IMR-90 (cell line): ENCODE data around the gene THY1. TPM values are rescaled to one million over a fixed set of nuclear protein-coding genes. Genes with fewer than 3 reads are reported as not detected.
A peak's percentile ranks its signal among the peaks of the same experiment; 100 is the strongest.

Experiments used
- ATAC-seq: fragments of 200-7000 bp; cut with Tn5 transposase; 2 replicates; pipeline ENCODE4 v1.9.1; 2020; ENCODE audit warnings: low read depth, mild to moderate bottlenecking, moderate library complexity
- BruUV-seq: library from RNA; stranded (reverse); fragments of 400-500 nt; replicated peaks from 2 replicates; lab custom pipeline; 2021; lab: Mats Ljungman, UMichigan
- CTCF ChIA-PET: fragments of 300-600 bp; formaldehyde crosslinking; extraction: SDS; loops from one replicate; lab custom pipeline; 2021; ENCODE audit warnings: antibody characterized with exemption; lab: Yijun Ruan, JAX
- POLR2A ChIA-PET: fragments of 300-600 bp; sonication (Branson Sonifier 250); formaldehyde crosslinking; loops from one replicate; lab custom pipeline; 2022; ENCODE audit warnings: antibody characterized with exemption; ENCODE audit not compliant: unreplicated experiment; lab: Charles Lee
- DNase-seq: peaks from one replicate; pipeline ENCODE4 v3.0.0; 2013
- H2AFZ ChIP-seq: replicated peaks from 2 replicates; pipeline ENCODE3; 2013; ENCODE audit warnings: low read length, mild to moderate bottlenecking; ENCODE audit not compliant: poor library complexity
- H2AK5ac ChIP-seq: 2 replicates; pipeline ENCODE4 v1.6.1; 2013; ENCODE audit warnings: low read depth, low read length, inconsistent platforms
- H2AK9ac ChIP-seq: replicated peaks from 2 replicates; pipeline ENCODE3; 2013; ENCODE audit warnings: mild to moderate bottlenecking, low read depth, low read length, moderate library complexity; ENCODE audit not compliant: poor library complexity
- H2BK120ac ChIP-seq: 2 replicates; pipeline ENCODE4 v1.6.1; 2013; ENCODE audit warnings: low read depth, low read length, inconsistent platforms
- H2BK15ac ChIP-seq: 3 replicates; pipeline ENCODE4 v1.6.1; 2013; ENCODE audit warnings: low read depth, low read length, inconsistent platforms
- H2BK20ac ChIP-seq: 2 replicates; pipeline ENCODE4 v1.6.1; 2013; ENCODE audit warnings: low read depth, mild to moderate bottlenecking, inconsistent platforms, low read length, moderate library complexity
- H2BK5ac ChIP-seq: 2 replicates; pipeline ENCODE4 v1.6.1; 2013; ENCODE audit warnings: mild to moderate bottlenecking, low read depth, low read length, inconsistent platforms; ENCODE audit not compliant: poor library complexity, severe bottlenecking
- H3K14ac ChIP-seq: replicated peaks from 2 replicates; pipeline ENCODE4 v1.6.1; 2013; ENCODE audit warnings: low read depth, low read length, inconsistent platforms
- H3K18ac ChIP-seq: 2 replicates; pipeline ENCODE4 v1.6.1; 2013; ENCODE audit warnings: low read depth, low read length, control low read depth
- H3K23ac ChIP-seq: 2 replicates; pipeline ENCODE4 v1.6.1; 2013; ENCODE audit warnings: low read depth, low read length, inconsistent platforms
- H3K27ac ChIP-seq: 2 replicates; pipeline ENCODE4 v1.5.1; 2013; ENCODE audit warnings: mild to moderate bottlenecking, control low read depth, low read length; ENCODE audit not compliant: insufficient read depth
- H3K27me3 ChIP-seq: 2 replicates; pipeline ENCODE4 v1.6.1; 2013; ENCODE audit warnings: low read length; ENCODE audit not compliant: control insufficient read depth, insufficient read depth
- H3K36me3 ChIP-seq: 2 replicates; pipeline ENCODE4 v1.6.1; 2013; ENCODE audit warnings: low read length, mixed read lengths; ENCODE audit not compliant: control insufficient read depth, insufficient read depth
- H3K4ac ChIP-seq: 2 replicates; pipeline ENCODE4 v1.6.1; 2013; ENCODE audit warnings: low read depth, low read length, inconsistent platforms
- H3K4me1 ChIP-seq: 2 replicates; pipeline ENCODE4 v1.6.1; 2013; ENCODE audit warnings: low read length, mixed read lengths; ENCODE audit not compliant: control insufficient read depth, insufficient read depth
- H3K4me2 ChIP-seq: 2 replicates; pipeline ENCODE4 v1.6.1; 2013; ENCODE audit warnings: low read depth, mild to moderate bottlenecking, control low read depth, low read length, moderate library complexity
- H3K4me3 ChIP-seq: 2 replicates; pipeline ENCODE4 v1.5.1; 2013; ENCODE audit warnings: low read depth, mild to moderate bottlenecking, control low read depth, low read length, moderate library complexity; ENCODE audit not compliant: insufficient read depth
- H3K56ac ChIP-seq: 2 replicates; pipeline ENCODE4 v1.6.1; 2013; ENCODE audit warnings: low read length, inconsistent platforms; ENCODE audit not compliant: insufficient read depth; ENCODE audit errors: extremely low read depth
- H3K79me1 ChIP-seq, 2 experiments: 2 replicates each; pipeline ENCODE4 v1.6.1; 2013; ENCODE audit warnings: low read length in 2 of 2, inconsistent platforms in 1 of 2, low read depth in 1 of 2
- H3K9ac ChIP-seq: 2 replicates; pipeline ENCODE4 v1.6.1; 2013; ENCODE audit warnings: low read depth, low read length, control low read depth
- H3K9me1 ChIP-seq: 2 replicates; pipeline ENCODE4 v1.6.1; 2013; ENCODE audit warnings: low read length, inconsistent platforms; ENCODE audit not compliant: insufficient read depth
- H3K9me3 ChIP-seq: 2 replicates; pipeline ENCODE4 v1.6.1; 2013; ENCODE audit warnings: low read length; ENCODE audit not compliant: control insufficient read depth, insufficient read depth
- H4K20me1 ChIP-seq: 2 replicates; pipeline ENCODE4 v1.6.1; 2013; ENCODE audit warnings: low read length, inconsistent platforms; ENCODE audit not compliant: insufficient read depth
- H4K5ac ChIP-seq: 2 replicates; pipeline ENCODE4 v1.6.1; 2013; ENCODE audit warnings: mild to moderate bottlenecking, low read depth, low read length, control low read depth
- H4K8ac ChIP-seq, 2 experiments: 2 replicates each; pipeline ENCODE4 v1.6.1; 2013; ENCODE audit warnings: low read depth in 2 of 2, low read length in 2 of 2, control low read depth in 1 of 2, inconsistent platforms in 1 of 2
- H4K91ac ChIP-seq: 2 replicates; pipeline ENCODE4 v1.6.1; 2013; ENCODE audit warnings: low read depth, low read length, inconsistent platforms; ENCODE audit not compliant: insufficient read depth
- BHLHE40 ChIP-seq: fragments of 150-350 bp; IDR thresholded peaks from 2 replicates; pipeline ENCODE4 v1.6.1; 2016; ENCODE audit warnings: mild to moderate bottlenecking, low read depth, low read length
- CEBPB ChIP-seq: IDR thresholded peaks from 2 replicates; pipeline ENCODE4 v1.6.1; 2012; ENCODE audit warnings: low read depth, low read length, improper control_type of control experiment
- FOS ChIP-seq: fragments of 150-350 bp; IDR thresholded peaks from 2 replicates; pipeline ENCODE4 v1.6.1; 2016; ENCODE audit warnings: low read depth, low read length
- MAFK ChIP-seq: IDR thresholded peaks from 2 replicates; pipeline ENCODE4 v1.6.1; 2012; ENCODE audit warnings: low read depth, low read length, improper control_type of control experiment
- MAZ ChIP-seq: IDR thresholded peaks from 2 replicates; pipeline ENCODE4 v1.6.1; 2012; ENCODE audit warnings: low read depth, mild to moderate bottlenecking, low read length, improper control_type of control experiment, moderate library complexity, borderline replicate concordance
- NFE2L2 ChIP-seq: fragments of 150-350 bp; IDR thresholded peaks from 2 replicates; pipeline ENCODE4 v1.6.1; 2016; ENCODE audit warnings: low read depth, mild to moderate bottlenecking, low read length
- RAD21 ChIP-seq: IDR thresholded peaks from 2 replicates; pipeline ENCODE4 v1.6.1; 2012; ENCODE audit warnings: low read length, improper control_type of control experiment
- RFX5 ChIP-seq: IDR thresholded peaks from 2 replicates; pipeline ENCODE4 v1.8.0; 2012; ENCODE audit warnings: low read depth, mild to moderate bottlenecking, low read length, moderate library complexity
- SMC3 ChIP-seq: fragments of 150-350 bp; IDR thresholded peaks from 2 replicates; pipeline ENCODE4 v1.6.1; 2016; ENCODE audit warnings: low read depth, mild to moderate bottlenecking, antibody characterized with exemption, low read length, moderate library complexity
- USF2 ChIP-seq: fragments of 150-350 bp; IDR thresholded peaks from 2 replicates; pipeline ENCODE4 v1.6.1; 2017; ENCODE audit warnings: mild to moderate bottlenecking, antibody characterized with exemption, low read length, low read depth
- WGBS, 2 experiments: methylation state at CpG; one replicate each; pipeline versions ENCODE4 v1.1.5 to v1.1.7; 2013; ENCODE audit warnings: missing lambda C conversion rate in 2 of 2; ENCODE audit not compliant: insufficient read length in 1 of 2; ENCODE audit errors: extremely low coverage in 2 of 2; 5-methylcytosine and 5-hydroxymethylcytosine counted together
- dilution Hi-C: fragments of 300-500 bp; cut with HindIII; formaldehyde crosslinking; loops from one replicate; pipeline ENCODE4 v1.14.3; 2018; ENCODE audit warnings: low sequenced_read_pairs; ENCODE audit not compliant: unreplicated experiment
- in situ Hi-C: fragments of 300-500 bp; cut with MboI; formaldehyde crosslinking; loops from 3 replicates; pipeline ENCODE4 v1.14.3; 2019; ENCODE audit warnings: low sequenced_read_pairs, inconsistent platforms, mixed read lengths
- intact Hi-C: fragments of 100-400 bp; cut with micrococcal nuclease; formaldehyde crosslinking; loops from 2 replicates; pipeline ENCODE4 v1.10.0; 2022
- polyA plus RNA-seq, 3 experiments: library from polyadenylated mRNA; depleted of rRNA; stranded (reverse); fragments of >200 nt; gene quantifications; 2 replicates each; pipeline ENCODE4 v1.2.3, GENCODE V29; 2012; ENCODE audit warnings: low replicate concordance in 1 of 3
- total RNA-seq: library from RNA; depleted of rRNA; stranded (reverse); fragments of >200 nt; gene quantifications from 2 replicates; pipeline ENCODE4 v1.2.3, GENCODE V29; 2012
- TF ChIP-seq, protein P1 (sequence below): conservative IDR thresholded peaks from 2 replicates; pipeline ENCODE4 v1.5.1; 2012; ENCODE audit warnings: mild to moderate bottlenecking, low read depth, low read length, improper control_type of control experiment

THY1 gene
- total and polyA plus RNA-seq, 2 of the 4 experiments (the other 2 are of a cell fraction), result 703 to 2,603 TPM

- in situ Hi-C loops (no loop called here), intact Hi-C loops (no loop called here), dilution Hi-C loops (no loop called here)
- no peak overlapping the region for H3K14ac ChIP-seq
- H3K56ac ChIP-seq, result no peak overlapping the region
- H2AFZ ChIP-seq, result no peak overlapping the region
- no peak overlapping the region for H3K4me2 ChIP-seq
- H3K9me3 ChIP-seq, result no peaks in the 10 kb centered on the region
- ATAC-seq (no peak), DNase-seq (no peak)
- H3K23ac ChIP-seq, result no peak overlapping the region
- 80% methylated on average over 1 of the region's 5 CpGs; no CpG with 5 or more reads in 1 of the 2 experiments for WGBS, 2 experiments
- H4K20me1 ChIP-seq, result peaks cover 50% of the 10 kb centered on the region
- peaks cover 42% of the 10 kb centered on the region for H3K9me1 ChIP-seq
- peak overlapping the region in 1 of 2 experiments; percentile 32; a peak in 1 of 4 replicates for H4K8ac ChIP-seq
- BruUV-seq, result no TSS peak
- peaks cover 26% of the 10 kb centered on the region for H3K36me3 ChIP-seq
- H3K4me3 ChIP-seq, result no peak overlapping the region
- H2AK5ac ChIP-seq, result peak overlapping the region; percentile 35; the same call in 1 of the 2 replicates
- no peak overlapping the region for H3K27ac ChIP-seq
- H3K79me1 ChIP-seq, result peaks cover 20 to 59% of the 10 kb centered on the region in 2 experiments
- TF ChIP-seq MAFK (no peak), BHLHE40 (no peak), RAD21 (no peak), FOS (no peak), NFE2L2 (no peak), CEBPB (no peak), RFX5 (no peak), MAZ (no peak), USF2 (no peak), SMC3 (no peak)
- TF ChIP-seq, protein P1, sequence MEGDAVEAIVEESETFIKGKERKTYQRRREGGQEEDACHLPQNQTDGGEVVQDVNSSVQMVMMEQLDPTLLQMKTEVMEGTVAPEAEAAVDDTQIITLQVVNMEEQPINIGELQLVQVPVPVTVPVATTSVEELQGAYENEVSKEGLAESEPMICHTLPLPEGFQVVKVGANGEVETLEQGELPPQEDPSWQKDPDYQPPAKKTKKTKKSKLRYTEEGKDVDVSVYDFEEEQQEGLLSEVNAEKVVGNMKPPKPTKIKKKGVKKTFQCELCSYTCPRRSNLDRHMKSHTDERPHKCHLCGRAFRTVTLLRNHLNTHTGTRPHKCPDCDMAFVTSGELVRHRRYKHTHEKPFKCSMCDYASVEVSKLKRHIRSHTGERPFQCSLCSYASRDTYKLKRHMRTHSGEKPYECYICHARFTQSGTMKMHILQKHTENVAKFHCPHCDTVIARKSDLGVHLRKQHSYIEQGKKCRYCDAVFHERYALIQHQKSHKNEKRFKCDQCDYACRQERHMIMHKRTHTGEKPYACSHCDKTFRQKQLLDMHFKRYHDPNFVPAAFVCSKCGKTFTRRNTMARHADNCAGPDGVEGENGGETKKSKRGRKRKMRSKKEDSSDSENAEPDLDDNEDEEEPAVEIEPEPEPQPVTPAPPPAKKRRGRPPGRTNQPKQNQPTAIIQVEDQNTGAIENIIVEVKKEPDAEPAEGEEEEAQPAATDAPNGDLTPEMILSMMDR, result no peak
- no peak overlapping the region for H2BK15ac ChIP-seq
- H3K4me1 ChIP-seq, result peaks cover 26% of the 10 kb centered on the region
- no peak overlapping the region for H3K18ac ChIP-seq
- POLR2A ChIA-PET, result no interaction called here
- H4K91ac ChIP-seq, result no peak overlapping the region
- no peak overlapping the region; the same call in 1 of the 2 replicates for H3K4ac ChIP-seq
- no peak overlapping the region for H3K9ac ChIP-seq
- no peak overlapping the region for H2BK120ac ChIP-seq
- H2AK9ac ChIP-seq, result no peak overlapping the region
- no peak overlapping the region for H4K5ac ChIP-seq
- CTCF ChIA-PET, result no interaction called here
- no peak overlapping the region for H2BK20ac ChIP-seq
- H3K27me3 ChIP-seq, result no peaks in the 10 kb centered on the region
- peak overlapping the region; percentile 20 for H2BK5ac ChIP-seq
These were observed 3.7 kb downstream of the THY1 start for GRCh38 chr11:119419246-119419645.
